OCI-LY1 (cell line): ENCODE results near the gene TP53I3.

Experiments used
- CTCF ChIP-seq: fragments of 200-600 bp; sonication (generic), shearing (Covaris generic); IDR thresholded peaks from 2 replicates; pipeline ENCODE4 v1.5.1; 2017; ENCODE audit warnings: mild to moderate bottlenecking, antibody characterized with exemption, low read length, moderate library complexity, mixed read lengths
- EZH2 ChIP-seq: fragments of 200-600 bp; sonication (generic), shearing (Covaris generic); IDR thresholded peaks from 2 replicates; pipeline ENCODE4 v1.8.0; 2017; ENCODE audit warnings: borderline replicate concordance, mixed run types, mild to moderate bottlenecking, antibody characterized with exemption, low read length, moderate library complexity, mixed read lengths

- TF ChIP-seq CTCF (no peak), EZH2 (no peak)
Measured at GRCh38 chr2:24040511-24040910, 44.1 kb downstream of the TP53I3 start.
